ENCODE data around the gene TRIM29. TPM values are rescaled to one million over a fixed set of nuclear protein-coding genes. Genes with fewer than 3 reads are reported as not detected.

Gene TRIM29
- total RNA-seq, 1 experiment from 2014 or later = not detected

GRCh38 chr11:120146413-120147093 lies 8.6 kb upstream of the TRIM29 start:
- Histone ChIP-seq H3K79me2 (ENCODE audit: insufficient read depth, low read length) (no peaks in the 10 kb centered on the region), H3K23ac (ENCODE audit: insufficient read length, low read depth, low read length) (no peak overlapping the region), H2BK20ac (ENCODE audit: low read depth, low read length, poor library complexity, severe bottlenecking) (no peak overlapping the region), H4K91ac (ENCODE audit: insufficient read length, low read depth, low read length) (no peak overlapping the region), H3K9me3 (ENCODE audit: control insufficient read depth, low read depth, low read length) (no peaks in the 10 kb centered on the region), H2BK15ac (ENCODE audit: low read depth, low read length) (no peak overlapping the region), H3K27ac (ENCODE audit: insufficient read length, low read depth, low read length) (no peak overlapping the region), H2AK5ac (ENCODE audit: insufficient read length, low read length) (no peak overlapping the region), H3K18ac (ENCODE audit: insufficient read length, low read depth, low read length) (no peak overlapping the region), H3T11ph (ENCODE audit: low read length) (no peak overlapping the region), H2AFZ (ENCODE audit: low read length) (no peak overlapping the region), H3K56ac (ENCODE audit: insufficient read length, low read depth, low read length) (no peak overlapping the region), H3K14ac (ENCODE audit: insufficient read depth, low read length) (no peak overlapping the region), H4K5ac (ENCODE audit: insufficient read length, low read depth, low read length) (no peak overlapping the region), H2BK120ac (ENCODE audit: low read depth, low read length, poor library complexity, severe bottlenecking) (no peak overlapping the region), H3K4ac (ENCODE audit: low read depth, low read length) (no peak overlapping the region), H2BK12ac (ENCODE audit: insufficient read length, low read depth, low read length) (no peak overlapping the region), H2BK5ac (ENCODE audit: insufficient read length, low read length) (no peak overlapping the region), H4K8ac (replicated peaks; ENCODE audit: insufficient read length, low read depth, low read length) (no peak overlapping the region), H3K4me2 (ENCODE audit: insufficient read depth, insufficient read length, low read length) (no peak overlapping the region), H4K20me1 (ENCODE audit: control insufficient read depth, insufficient read depth, insufficient read length) (no peaks in the 10 kb centered on the region), H3K4me1 (ENCODE audit: insufficient read depth, low read length) (no peaks in the 10 kb centered on the region), H3K23me2 (ENCODE audit: insufficient read length, low read depth, low read length, poor library complexity, severe bottlenecking) (no peaks in the 10 kb centered on the region), H3K79me1 (ENCODE audit: insufficient read depth, low read depth, low read length, poor library complexity, severe bottlenecking) (no peaks in the 10 kb centered on the region), H3K27me3 (ENCODE audit: insufficient read depth, low read length) (no peaks in the 10 kb centered on the region), H3K9ac (ENCODE audit: extremely low read depth, insufficient read length, low read length) (no peak overlapping the region)
- Mint-ChIP-seq H3K9me3 (no peaks in the 10 kb centered on the region), H3K4me1 (peaks cover 4 to 8% of the 10 kb centered on the region in 2 experiments), H3K36me3 (ENCODE audit: insufficient read depth in 1 of 3, low read depth in 3 of 3) (no peaks in the 10 kb centered on the region), H3K4me3 (no peak overlapping the region), H3K27me3 (ENCODE audit: low read depth) (peaks cover 69% of the 10 kb centered on the region), H3K27ac (no peak overlapping the region)
- no CpG with 5 or more reads among the region's 14 CpGs for WGBS (ENCODE audit: extremely low coverage, insufficient read length, low lambda C conversion rate)
- no peak for TF ChIP-seq CTCF (conservative IDR thresholded peaks at IDR 0.05)
- DNase-seq = no peak

All from H9 (cell line).